ENCODE measurements around the gene RTCA.

RTCA gene

GRCh38 chr1:100237091-100237490 is 28.9 kb upstream of the RTCA start:
- Mint-ChIP-seq H3K9me3 (no peaks in the 10 kb centered on the region), H3K27me3 (ENCODE audit: low read depth, poor library complexity) (no peaks in the 10 kb centered on the region), H3K36me3 (ENCODE audit: low read depth) (peaks cover 53% of the 10 kb centered on the region), H3K4me1 (no peaks in the 10 kb centered on the region), H3K4me3 (no peak overlapping the region), H3K27ac (peak overlapping the region; percentile 50)
- TF ChIP-seq CTCF (IDR thresholded peaks at IDR 0.05), result no peak
- DNase-seq, result no peak

GRCh38 chr1:100239961-100240360 is 26.1 kb upstream of the RTCA start:
- no peak overlapping the region for H3K4me3 Mint-ChIP-seq
- no peaks in the 10 kb centered on the region for H3K27me3 Mint-ChIP-seq (ENCODE audit: low read depth, poor library complexity)
- H3K4me1 Mint-ChIP-seq, result no peaks in the 10 kb centered on the region
- no peak for DNase-seq
- no peak overlapping the region for H3K27ac Mint-ChIP-seq
- H3K36me3 Mint-ChIP-seq (ENCODE audit: low read depth), result peaks cover 33% of the 10 kb centered on the region
- no peak for TF ChIP-seq CTCF (IDR thresholded peaks at IDR 0.05)
- no peaks in the 10 kb centered on the region for H3K9me3 Mint-ChIP-seq

- H3K27ac Mint-ChIP-seq, result no peak overlapping the region
Observed at GRCh38 chr1:100240631-100241030, 25.4 kb upstream of the RTCA start.

GRCh38 chr1:100246738-100247137 is 19.3 kb upstream of the RTCA start:
- Mint-ChIP-seq H3K4me1 (peaks cover 9% of the 10 kb centered on the region), H3K9me3 (no peaks in the 10 kb centered on the region), H3K27me3 (ENCODE audit: low read depth, poor library complexity) (no peaks in the 10 kb centered on the region), H3K36me3 (ENCODE audit: low read depth) (peaks cover 4% of the 10 kb centered on the region), H3K4me3 (peak overlapping the region; percentile 16), H3K27ac (peak overlapping the region; percentile 45)
- no peak for DNase-seq
- no peak for TF ChIP-seq CTCF (IDR thresholded peaks at IDR 0.05)

More at GRCh38 chr1:100240631-100241030, 25.4 kb upstream of the RTCA start:
- Mint-ChIP-seq H3K27me3 (ENCODE audit: low read depth, poor library complexity) (no peaks in the 10 kb centered on the region), H3K9me3 (no peaks in the 10 kb centered on the region), H3K4me1 (no peaks in the 10 kb centered on the region), H3K36me3 (ENCODE audit: low read depth) (peaks cover 33% of the 10 kb centered on the region), H3K4me3 (no peak overlapping the region)
- TF ChIP-seq CTCF (IDR thresholded peaks at IDR 0.05), result no peak
- DNase-seq, result no peak

GRCh38 chr1:100249155-100249536 is 16.9 kb upstream of the RTCA start:
- Mint-ChIP-seq H3K4me3 (no peak overlapping the region), H3K27ac (no peak overlapping the region), H3K9me3 (no peaks in the 10 kb centered on the region), H3K27me3 (ENCODE audit: low read depth, poor library complexity) (no peaks in the 10 kb centered on the region), H3K4me1 (peaks cover 9% of the 10 kb centered on the region), H3K36me3 (ENCODE audit: low read depth) (no peaks in the 10 kb centered on the region)
- no peak for DNase-seq
- no peak for TF ChIP-seq CTCF (IDR thresholded peaks at IDR 0.05)

- no peaks in the 10 kb centered on the region for H3K9me3 Mint-ChIP-seq
- no peaks in the 10 kb centered on the region for H3K36me3 Mint-ChIP-seq (ENCODE audit: low read depth)
- DNase-seq, result peak; percentile 92
- H3K27ac Mint-ChIP-seq, result no peak within 1 kb of the TSS
- no peak within 1 kb of the TSS for H3K4me3 Mint-ChIP-seq
- H3K27me3 Mint-ChIP-seq (ENCODE audit: low read depth, poor library complexity), result no peaks in the 10 kb centered on the region
- TF ChIP-seq CTCF (IDR thresholded peaks at IDR 0.05), result no peak
- peaks cover 9% of the 10 kb centered on the region for H3K4me1 Mint-ChIP-seq
Observed at GRCh38 chr1:100249537-100250257, 16.3 kb upstream of the RTCA start, which contains the start of gene DBT. Gene DBT, minus strand, starts transcription at chr1:100249834. Its CDS starts 14 bp downstream, at chr1:100249820.
